Uterus (tissue), 4 donors: Measurements from ENCODE around the gene FGFR3. TPM values are rescaled to one million over a fixed set of nuclear protein-coding genes. Genes with fewer than 3 reads are reported as not detected.

Source experiments
- DNase-seq, 2 donors: peaks; one replicate each; pipeline ENCODE4 v3.0.0-alpha.2; 2019 to 2020
- H3K27ac ChIP-seq, 2 donors: fragments of 200-600 bp; sonication (generic); 1 replicate in 1 of 2; 2 replicates in 1 of 2; pipeline ENCODE4 v1.5.1; 2016 to 2018
- H3K27me3 ChIP-seq, 2 donors: fragments of 200-600 bp; sonication (generic); one replicate each; pipeline ENCODE4 v1.5.1; 2018 to 2019; ENCODE audit warnings: control low read depth in 1 of 2
- H3K36me3 ChIP-seq, 2 donors: fragments of 200-600 bp; sonication (generic); one replicate each; pipeline ENCODE4 v1.5.1; 2019; ENCODE audit warnings: control low read depth in 1 of 2
- H3K4me1 ChIP-seq, 2 donors: fragments of 200-600 bp; sonication (generic); one replicate each; pipeline ENCODE4 v1.5.1; 2018 to 2019; ENCODE audit warnings: control low read depth in 1 of 2
- H3K4me3 ChIP-seq, 2 donors: fragments of 200-600 bp; sonication (generic); 1 replicate in 1 of 2; 2 replicates in 1 of 2; pipeline ENCODE4 v1.5.1; 2018 to 2019; ENCODE audit warnings: mild to moderate bottlenecking in 1 of 2
- H3K9me3 ChIP-seq, 2 donors: fragments of 200-600 bp; sonication (generic); one replicate each; pipeline ENCODE4 v1.5.1; 2019; ENCODE audit warnings: control low read depth in 1 of 2
- POLR2A ChIP-seq, 2 donors: fragments of 450-650 bp; IDR thresholded peaks; one replicate each; pipeline ENCODE4 v1.6.1; 2016; ENCODE audit warnings: antibody characterized with exemption in 2 of 2, mild to moderate bottlenecking in 1 of 2, moderate library complexity in 1 of 2
- intact Hi-C: fragments of 100-400 bp; cut with DNase I; formaldehyde crosslinking; loops from one replicate; pipeline ENCODE4 v1.15.1; 2023; ENCODE audit warnings: low total_unique reads
- total RNA-seq, 4 donors: library from RNA; depleted of rRNA in 3 of 4; stranded (reverse); fragments of >200 nt in 3 of 4; gene quantifications; one replicate each; pipeline versions ENCODE4 v1.1.0 to v1.2.4, GENCODE V29; 2014 to 2023
- TF ChIP-seq, protein P1 (sequence below), 4 experiments: fragments of 200-600 bp in 2 of 4; fragments of 450-650 bp in 2 of 4; sonication (generic) in 2 of 4; IDR thresholded peaks; one replicate each; pipeline ENCODE4 v1.5.1; 2016 to 2019; ENCODE audit warnings: antibody characterized with exemption in 4 of 4, mild to moderate bottlenecking in 2 of 4, moderate library complexity in 1 of 4
- donor health status: DM: yes; HTN: yes; CAD: no.

The FGFR3 gene
- total RNA-seq, 4 donors from 2014 or later = 0.29 to 6.4 (median 4.3) TPM

DNA sequence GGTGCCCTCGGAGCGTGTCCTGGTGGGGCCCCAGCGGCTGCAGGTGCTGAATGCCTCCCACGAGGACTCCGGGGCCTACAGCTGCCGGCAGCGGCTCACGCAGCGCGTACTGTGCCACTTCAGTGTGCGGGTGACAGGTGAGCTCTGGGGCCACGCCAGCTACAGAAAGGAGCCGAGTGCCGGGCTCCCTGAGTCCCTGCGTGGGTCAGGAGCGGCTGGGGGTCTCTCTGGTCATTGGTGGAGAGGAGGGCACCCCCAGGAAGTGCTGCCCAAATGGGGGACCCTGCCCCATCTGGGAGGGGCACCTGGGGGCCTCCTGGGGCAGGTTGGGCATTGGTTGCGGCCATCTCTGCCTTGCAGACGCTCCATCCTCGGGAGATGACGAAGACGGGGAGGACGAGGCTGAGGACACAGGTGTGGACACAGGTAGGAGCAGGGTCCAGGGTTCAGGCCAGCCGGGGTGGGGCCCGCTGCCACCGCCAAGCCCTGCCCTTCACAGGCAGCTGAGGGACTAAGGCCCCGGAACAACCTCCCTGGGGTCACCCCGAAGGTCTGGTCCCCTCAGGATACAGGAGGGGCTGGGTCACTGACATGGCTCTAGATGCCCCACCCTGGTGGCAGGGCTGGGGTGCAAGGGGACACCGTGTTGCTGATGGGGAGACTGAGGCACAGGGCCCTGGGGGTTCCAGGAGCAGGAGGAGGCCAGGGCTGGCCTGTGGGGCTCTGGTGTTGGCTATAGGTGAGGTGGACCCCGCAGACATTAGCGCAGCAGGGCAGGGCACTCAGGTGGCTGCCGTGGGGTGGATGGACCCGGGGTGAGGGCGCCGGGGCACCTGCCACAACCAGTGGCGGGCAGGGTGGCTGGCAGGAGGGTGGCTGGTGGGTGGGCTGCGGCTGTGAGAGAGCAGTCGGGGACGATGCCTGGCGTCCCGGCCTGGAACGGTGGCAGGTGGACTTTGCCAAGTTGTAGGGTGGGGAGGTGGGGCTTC lies 6.6 kb downstream of the FGFR3 start:
- Histone ChIP-seq H3K27ac (no peak overlapping the region), H3K4me3 (no peak overlapping the region), H3K4me1 (peaks cover 0 to 7% of the 10 kb centered on the region in 2 donors), H3K27me3 (peaks cover 8 to 15% of the 10 kb centered on the region in 2 donors), H3K36me3 (no peaks in the 10 kb centered on the region), H3K9me3 (no peaks in the 10 kb centered on the region)
- TF ChIP-seq, protein P1, sequence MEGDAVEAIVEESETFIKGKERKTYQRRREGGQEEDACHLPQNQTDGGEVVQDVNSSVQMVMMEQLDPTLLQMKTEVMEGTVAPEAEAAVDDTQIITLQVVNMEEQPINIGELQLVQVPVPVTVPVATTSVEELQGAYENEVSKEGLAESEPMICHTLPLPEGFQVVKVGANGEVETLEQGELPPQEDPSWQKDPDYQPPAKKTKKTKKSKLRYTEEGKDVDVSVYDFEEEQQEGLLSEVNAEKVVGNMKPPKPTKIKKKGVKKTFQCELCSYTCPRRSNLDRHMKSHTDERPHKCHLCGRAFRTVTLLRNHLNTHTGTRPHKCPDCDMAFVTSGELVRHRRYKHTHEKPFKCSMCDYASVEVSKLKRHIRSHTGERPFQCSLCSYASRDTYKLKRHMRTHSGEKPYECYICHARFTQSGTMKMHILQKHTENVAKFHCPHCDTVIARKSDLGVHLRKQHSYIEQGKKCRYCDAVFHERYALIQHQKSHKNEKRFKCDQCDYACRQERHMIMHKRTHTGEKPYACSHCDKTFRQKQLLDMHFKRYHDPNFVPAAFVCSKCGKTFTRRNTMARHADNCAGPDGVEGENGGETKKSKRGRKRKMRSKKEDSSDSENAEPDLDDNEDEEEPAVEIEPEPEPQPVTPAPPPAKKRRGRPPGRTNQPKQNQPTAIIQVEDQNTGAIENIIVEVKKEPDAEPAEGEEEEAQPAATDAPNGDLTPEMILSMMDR (IDR thresholded peaks at IDR 0.05) = no peak
- DNase-seq = no peak
- intact Hi-C loops = no loop called here

DNA sequence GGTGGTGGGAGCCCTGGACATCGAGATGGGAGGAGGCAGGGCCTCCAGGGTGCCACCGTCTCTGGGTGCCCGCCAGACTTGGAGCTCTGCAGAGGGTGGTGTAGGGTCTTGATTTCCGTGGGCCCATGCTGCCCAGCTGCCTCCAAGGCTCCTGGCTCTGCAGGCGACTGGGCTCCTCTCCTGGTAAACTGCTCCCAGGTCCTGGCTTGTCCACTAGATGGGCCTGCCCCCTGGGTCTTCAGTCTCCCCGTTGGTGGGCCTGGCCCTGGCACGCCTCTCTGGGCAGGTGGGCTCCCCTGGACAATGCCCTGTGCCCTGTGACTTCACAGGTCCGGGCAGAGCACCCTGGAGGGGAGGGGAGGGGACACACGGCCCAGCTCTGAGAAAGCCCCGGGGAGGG lies 7.7 kb downstream of the FGFR3 start:
- H3K9me3 ChIP-seq = no peaks in the 10 kb centered on the region
- no peaks in the 10 kb centered on the region for H3K36me3 ChIP-seq
- TF ChIP-seq, protein P1 (IDR thresholded peaks at IDR 0.05) = no peak
- TF ChIP-seq POLR2A (IDR thresholded peaks at IDR 0.05) = no peak
- H3K27me3 ChIP-seq = peaks cover 4 to 11% of the 10 kb centered on the region in 2 donors
- intact Hi-C loops = no loop called here
- no peaks in the 10 kb centered on the region for H3K4me1 ChIP-seq
- no peak overlapping the region for H3K4me3 ChIP-seq
- no peak for DNase-seq
- no peak overlapping the region for H3K27ac ChIP-seq

DNA sequence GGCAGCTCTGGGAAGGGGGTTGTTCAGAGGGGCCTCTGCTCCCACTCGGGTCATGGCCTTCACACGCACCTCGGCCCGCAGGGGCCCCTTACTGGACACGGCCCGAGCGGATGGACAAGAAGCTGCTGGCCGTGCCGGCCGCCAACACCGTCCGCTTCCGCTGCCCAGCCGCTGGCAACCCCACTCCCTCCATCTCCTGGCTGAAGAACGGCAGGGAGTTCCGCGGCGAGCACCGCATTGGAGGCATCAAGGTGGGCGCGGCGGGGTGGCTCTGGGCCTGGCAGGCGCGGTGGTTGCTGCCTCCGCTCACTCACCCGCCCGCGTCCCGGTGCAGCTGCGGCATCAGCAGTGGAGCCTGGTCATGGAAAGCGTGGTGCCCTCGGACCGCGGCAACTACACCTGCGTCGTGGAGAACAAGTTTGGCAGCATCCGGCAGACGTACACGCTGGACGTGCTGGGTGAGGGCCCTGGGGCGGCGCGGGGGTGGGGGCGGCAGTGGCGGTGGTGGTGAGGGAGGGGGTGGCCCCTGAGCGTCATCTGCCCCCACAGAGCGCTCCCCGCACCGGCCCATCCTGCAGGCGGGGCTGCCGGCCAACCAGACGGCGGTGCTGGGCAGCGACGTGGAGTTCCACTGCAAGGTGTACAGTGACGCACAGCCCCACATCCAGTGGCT lies 8.3 kb downstream of the FGFR3 start:
- intact Hi-C loops = no loop called here
- no peak for TF ChIP-seq POLR2A (IDR thresholded peaks at IDR 0.05)
- TF ChIP-seq, protein P1 (IDR thresholded peaks at IDR 0.05) = no peak

DNA sequence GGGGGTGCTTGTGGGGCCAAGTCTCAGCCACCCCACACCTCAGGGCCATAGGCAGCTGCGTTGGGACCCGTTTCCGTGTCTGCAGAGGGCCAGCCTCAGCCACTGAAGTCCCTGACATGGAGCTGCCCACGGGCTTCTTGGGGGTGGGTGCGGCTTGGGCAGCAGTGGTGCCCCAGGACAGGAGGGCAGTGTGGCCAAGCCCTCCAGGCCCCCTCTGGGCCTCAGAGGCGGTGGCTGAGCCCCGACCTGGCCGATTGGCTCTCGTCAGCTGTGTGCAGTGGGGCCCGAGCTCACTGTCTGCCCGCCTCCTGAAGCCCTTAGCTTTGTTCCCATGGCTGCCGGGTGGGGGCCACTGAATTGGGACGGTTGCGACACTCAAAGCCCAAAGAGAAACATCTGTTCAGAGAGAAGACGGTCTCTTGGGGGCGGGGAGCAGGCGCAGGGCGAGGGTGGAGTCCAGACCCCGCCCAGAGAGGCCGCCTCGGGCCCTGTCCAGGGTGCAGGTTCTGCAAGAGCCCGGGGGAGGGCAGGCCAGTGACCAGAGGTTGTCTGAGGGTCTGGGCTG lies 9.1 kb downstream of the FGFR3 start:
- no peak for DNase-seq
- intact Hi-C loops = no loop called here

More for the DNA sequence above, 8.3 kb downstream of the FGFR3 start:
- Histone ChIP-seq H3K27ac (no peak overlapping the region), H3K27me3 (peaks cover 0 to 5% of the 10 kb centered on the region in 2 donors), H3K9me3 (no peaks in the 10 kb centered on the region), H3K4me1 (no peaks in the 10 kb centered on the region), H3K36me3 (no peaks in the 10 kb centered on the region), H3K4me3 (no peak overlapping the region)
- DNase-seq = no peak

More for the DNA sequence above, 9.1 kb downstream of the FGFR3 start:
- Histone ChIP-seq H3K27me3 (no peaks in the 10 kb centered on the region), H3K36me3 (no peaks in the 10 kb centered on the region), H3K4me3 (no peak overlapping the region), H3K27ac (no peak overlapping the region), H3K9me3 (no peaks in the 10 kb centered on the region), H3K4me1 (no peaks in the 10 kb centered on the region)
- TF ChIP-seq POLR2A (IDR thresholded peaks at IDR 0.05) = no peak
- TF ChIP-seq, protein P1 (IDR thresholded peaks at IDR 0.05) = no peak
